Ramos (cell line): ENCODE data around the gene ASL.
"Not testable (repeated sequence)": the region's sequence is repeated elsewhere in the genome, so short reads cannot be mapped to it uniquely, and the experiment has no call there.

Experiments used
- in situ Hi-C: fragments of 300-500 bp; cut with MboI; formaldehyde crosslinking; loops from one replicate; pipeline ENCODE4 v1.14.3; 2022; ENCODE audit warnings: low sequenced_read_pairs; ENCODE audit not compliant: unreplicated experiment

Gene ASL

DNA sequence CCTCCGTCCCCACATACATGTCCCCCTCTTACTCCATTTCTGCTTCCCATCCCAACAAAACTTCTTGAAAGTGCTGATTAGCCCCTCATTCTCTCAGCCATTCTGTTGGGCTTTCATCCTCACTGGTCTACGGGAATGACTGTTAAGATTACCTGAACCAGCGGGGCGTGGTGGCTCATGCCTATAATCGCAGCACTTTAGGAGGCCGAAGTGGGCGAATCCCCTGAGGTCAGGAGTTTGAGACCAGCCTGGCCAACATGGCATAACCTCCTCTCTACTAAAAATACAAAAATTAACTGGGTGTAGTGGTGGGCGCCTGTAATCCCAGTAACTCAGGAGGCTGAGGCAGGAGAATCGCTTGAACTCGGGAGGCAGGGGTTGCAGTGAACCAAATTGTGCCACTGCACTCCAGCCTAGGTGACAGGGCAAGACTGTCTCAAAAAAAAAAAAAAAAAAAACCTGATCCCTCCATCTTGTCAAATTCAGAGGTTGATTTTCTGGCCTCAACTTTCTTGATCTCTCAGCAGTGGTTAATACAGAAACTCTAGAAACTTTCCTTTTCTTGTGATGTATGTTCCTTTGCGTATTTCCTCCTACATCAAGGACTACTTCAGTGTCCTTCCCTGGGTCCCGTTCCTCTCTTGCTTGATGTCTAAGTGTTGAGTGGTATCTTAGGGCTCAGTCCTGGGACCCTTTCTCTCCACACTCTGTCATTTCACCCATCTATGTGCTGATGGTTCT lies 41.2 kb downstream of the ASL start:
- in situ Hi-C loops = not testable (repeated sequence)

DNA sequence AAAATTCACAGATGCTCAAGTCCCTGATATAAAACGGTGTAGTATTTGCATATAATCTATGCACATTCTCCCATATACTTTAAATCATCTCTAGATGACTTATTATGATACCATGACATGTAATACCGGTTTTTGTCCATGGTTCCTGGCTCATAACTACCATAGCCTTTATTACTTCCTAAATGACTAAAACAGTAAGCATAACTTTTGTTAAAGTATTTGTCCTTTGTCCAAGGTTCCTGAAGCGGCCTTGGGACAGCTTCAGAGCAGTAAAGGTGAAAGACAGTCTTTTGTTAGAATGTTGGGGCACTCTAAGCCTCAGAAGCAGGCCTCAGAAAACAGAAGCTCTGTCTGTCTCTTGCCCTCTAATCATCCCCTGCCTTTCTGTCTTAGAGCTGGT lies 43.0 kb downstream of the ASL start:
- in situ Hi-C loops = no loop called here

DNA sequence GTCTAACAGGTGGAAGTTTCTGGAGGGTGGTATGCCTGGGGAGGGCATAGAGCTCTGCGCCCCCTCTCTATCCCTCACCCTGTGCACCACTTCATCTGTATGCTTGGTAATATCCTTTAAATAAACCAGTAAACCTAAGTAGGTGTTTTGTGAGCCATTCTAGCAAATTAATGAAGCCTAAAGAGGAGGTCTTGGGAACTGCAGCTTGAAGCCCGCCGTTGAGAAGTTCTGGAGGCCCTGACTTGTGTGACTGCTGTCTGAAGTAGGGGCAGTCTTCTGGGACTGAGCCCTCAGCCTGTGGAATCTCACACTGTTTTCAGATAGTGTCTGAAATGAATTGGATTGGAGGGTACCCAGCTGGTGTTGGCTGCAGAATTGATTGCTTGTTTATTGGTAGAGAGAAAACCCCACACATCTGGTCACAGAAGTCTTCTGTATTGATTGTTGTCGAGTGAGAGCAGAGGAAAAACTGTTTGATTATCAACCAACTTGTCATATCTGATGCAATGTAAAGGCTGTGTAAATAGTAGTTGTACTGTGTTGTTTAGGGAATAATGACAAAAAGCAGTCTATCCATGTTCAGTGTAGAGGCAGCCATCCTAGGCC lies 43.7 kb downstream of the ASL start:
- in situ Hi-C loops = no loop called here

DNA sequence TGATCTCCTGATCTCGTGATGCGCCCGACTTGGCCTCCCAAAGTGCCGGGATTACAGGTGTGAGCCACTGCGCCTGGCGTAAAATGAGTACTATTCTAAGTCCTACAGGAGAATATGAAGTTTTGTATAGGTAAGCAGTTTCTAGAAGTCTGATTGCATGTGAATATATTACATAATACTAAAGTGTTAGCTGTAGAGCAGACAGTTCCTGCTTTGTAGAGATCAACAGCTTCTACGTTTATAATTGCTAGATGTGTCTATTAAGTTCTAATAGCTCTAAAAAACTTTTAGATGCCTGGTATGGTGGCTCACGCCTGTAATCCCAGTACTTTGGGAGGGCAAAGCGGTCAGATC lies 47.5 kb downstream of the ASL start:
- in situ Hi-C loops = no loop called here

DNA sequence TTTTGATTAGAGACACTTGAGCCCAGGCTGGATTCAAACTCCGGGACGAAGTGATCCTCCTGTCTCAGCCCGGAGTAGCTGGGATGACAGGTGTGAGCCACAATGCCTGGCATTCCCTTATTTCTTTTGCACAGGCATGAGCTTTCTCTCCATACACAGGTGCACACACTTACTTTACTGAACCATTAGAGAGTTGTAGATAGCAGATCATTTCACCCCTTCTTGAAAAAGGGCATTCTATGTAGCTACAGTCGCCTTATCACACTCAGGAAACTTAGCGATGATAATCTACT lies 48.9 kb downstream of the ASL start:
- in situ Hi-C loops = not testable (repeated sequence)

DNA sequence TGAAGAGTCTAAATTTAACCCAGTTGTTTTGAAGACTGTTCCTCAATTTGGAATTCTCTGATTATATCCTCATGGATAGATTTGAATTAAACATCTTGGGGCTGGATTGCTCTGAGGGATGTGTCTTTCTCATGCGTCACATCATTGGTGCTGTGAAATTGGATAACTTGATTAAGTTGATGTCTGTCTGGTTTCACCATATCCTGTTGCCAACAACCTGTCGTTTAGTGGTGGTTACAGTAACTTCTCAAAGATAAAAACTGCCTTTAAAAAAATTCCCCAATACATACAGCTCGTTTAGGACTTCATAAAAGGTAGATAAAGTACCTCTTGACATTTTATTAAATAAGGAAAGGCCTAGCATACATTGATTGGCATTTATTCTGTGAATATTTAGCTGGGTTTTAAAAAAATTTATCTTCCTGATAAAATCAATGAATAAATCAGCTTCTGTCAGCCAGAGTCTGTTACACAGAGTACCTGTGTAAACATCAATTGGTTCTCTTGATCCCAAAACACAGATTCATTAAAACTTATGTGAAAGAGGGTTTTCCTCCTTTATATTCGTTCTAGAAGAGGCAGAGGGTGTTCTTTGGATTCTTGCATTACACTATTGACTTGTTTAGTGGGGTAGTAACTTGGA lies 49.6 kb downstream of the ASL start:
- in situ Hi-C loops = no loop called here

DNA sequence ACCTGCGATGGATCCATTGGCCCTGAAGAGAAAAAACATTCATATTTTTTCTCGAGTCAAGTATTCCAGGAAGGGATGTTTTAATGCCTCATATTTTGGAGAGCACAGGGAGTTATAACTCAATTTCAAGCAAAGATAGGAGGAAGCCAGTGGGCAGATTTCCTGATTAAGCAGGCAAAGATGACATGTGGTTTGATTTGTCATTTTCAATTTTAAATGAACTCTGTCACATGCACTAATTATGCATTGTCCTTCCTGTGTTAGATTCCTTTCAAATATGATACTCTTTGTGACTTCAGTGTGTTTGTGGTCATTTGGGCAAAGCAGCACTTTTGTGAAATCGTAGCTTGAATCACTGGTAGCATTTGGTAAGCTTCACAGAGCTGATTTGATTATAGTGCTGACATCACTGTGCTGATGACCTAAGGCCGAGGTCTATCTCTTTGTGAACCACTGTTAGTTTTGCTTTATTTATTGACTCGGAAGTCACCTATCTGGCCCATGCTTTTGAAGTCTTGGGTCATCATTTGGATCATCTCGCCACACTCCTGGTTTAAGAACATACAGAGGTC lies 50.2 kb downstream of the ASL start:
- in situ Hi-C loops = not testable (repeated sequence)

DNA sequence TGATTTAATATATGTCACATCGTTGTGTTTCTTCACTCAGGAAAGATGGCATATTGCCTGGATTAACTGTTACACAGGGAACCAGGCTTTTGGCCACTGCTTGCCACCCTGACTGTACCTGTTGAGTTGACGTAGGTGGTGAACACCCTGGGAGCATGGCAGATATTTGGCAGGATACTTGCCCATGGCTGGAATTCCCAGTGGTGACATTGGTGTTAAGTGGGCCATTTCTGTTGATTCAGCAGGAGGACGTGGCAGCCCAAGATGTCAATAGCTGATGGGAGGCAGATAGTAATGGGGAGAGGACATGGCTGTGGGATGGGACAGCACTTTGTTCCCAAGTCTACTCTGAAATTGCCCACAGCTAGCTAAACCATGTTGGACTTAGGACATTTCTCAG lies 51.6 kb downstream of the ASL start:
- in situ Hi-C loops = not testable (repeated sequence)

DNA sequence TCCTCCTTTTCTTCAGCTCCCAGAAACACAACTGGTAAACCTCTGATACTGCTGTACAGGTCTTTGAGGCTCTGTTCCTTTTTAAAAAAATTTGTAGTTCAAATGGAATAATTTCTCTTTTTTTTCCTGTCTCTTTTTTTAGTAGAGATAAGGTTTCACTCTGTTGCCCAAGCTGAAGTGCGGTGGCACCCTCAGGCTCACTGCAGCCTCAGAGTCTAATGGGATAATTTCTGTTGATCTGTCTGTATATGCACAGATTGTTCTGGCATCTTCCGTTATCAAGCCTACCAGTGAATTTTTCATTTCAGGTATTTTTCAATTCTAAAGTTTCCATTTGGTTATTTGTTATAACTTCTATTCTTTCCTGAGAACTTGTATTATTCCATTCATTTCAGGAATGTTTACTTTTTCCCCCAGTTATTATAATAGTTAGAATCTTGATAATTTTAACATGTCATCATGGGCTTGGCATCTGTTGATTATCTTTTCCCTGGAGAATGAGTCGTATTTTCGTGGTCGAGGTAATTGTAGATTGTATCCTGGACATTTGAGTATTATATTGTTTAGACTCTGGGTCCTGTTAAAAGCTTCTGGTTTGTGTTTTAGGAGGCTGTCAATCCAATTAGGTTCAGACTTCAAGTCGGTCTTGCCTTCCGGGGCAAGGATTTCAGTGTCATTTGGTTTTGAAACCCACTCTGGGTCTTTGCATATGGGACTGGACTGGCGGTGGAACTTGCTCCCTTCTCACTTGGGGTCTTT lies 63.6 kb downstream of the ASL start:
- in situ Hi-C loops = no loop called here

DNA sequence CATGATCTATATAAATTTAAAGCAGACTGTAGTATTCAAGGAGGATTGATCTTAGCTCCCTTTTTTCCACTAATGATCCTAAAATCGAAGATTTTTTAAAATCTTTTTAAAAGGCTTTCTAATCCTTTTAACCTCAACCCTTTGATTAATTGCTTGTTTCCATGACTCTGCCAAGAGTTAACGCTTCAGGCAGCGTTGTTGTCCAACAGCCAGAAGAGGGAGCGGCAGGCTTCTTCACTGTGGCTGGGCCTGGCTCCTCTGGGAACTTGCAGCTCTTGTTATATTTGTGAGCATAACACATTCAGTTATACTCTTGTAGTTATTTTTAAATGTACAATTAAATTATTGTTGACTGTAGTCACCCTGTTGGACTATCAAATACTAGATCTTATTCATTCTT lies 65.3 kb downstream of the ASL start:
- in situ Hi-C loops = no loop called here

DNA sequence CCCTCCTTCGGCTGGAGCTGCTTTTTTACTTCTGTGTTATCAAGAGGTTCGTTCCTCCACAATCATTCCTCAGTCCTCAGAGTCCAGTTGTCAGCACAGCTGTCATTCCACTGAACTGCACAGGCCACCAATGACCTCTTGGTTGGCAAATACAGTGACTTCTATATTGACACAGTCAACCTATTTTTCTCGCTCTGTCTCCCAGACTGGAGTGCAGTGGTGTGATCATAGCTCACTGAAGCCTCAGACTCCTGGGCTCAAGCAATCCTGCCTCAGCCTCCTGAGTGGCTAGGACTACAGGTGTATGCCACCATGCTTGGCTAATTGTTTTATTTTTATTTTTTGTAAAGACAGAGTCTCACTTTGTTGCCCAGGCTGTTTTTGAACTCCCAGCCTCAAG lies 66.7 kb downstream of the ASL start:
- in situ Hi-C loops = no loop called here

DNA sequence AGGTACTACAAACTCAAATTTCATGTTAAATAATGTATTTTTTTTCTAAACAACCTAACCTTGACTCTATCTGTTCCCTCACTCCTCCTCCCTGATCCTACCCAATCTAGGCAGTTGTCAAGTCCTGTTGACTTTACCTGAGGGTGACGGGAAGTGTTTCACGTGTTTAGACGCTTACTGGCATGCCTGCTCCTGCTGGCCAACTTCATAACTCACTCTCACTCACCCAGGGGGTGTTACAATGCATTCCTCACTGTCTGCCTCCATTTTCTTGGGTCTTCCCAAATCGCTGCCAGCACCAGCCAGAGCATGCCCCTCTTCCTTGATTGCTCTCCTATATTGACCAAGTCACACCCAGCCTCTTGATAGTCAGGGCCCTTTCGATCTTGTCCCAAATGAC lies 67.4 kb downstream of the ASL start:
- in situ Hi-C loops = no loop called here
